ENCODE data around the gene HOXD3. TPM values are rescaled to one million over a fixed set of nuclear protein-coding genes. Genes with fewer than 3 reads are reported as not detected.
A peak's percentile ranks its signal among the peaks of the same experiment; 100 is the strongest.

Gene HOXD3
- total RNA-seq, 2 donors from 2014 or later: 1.2 to 3.9 TPM

DNA sequence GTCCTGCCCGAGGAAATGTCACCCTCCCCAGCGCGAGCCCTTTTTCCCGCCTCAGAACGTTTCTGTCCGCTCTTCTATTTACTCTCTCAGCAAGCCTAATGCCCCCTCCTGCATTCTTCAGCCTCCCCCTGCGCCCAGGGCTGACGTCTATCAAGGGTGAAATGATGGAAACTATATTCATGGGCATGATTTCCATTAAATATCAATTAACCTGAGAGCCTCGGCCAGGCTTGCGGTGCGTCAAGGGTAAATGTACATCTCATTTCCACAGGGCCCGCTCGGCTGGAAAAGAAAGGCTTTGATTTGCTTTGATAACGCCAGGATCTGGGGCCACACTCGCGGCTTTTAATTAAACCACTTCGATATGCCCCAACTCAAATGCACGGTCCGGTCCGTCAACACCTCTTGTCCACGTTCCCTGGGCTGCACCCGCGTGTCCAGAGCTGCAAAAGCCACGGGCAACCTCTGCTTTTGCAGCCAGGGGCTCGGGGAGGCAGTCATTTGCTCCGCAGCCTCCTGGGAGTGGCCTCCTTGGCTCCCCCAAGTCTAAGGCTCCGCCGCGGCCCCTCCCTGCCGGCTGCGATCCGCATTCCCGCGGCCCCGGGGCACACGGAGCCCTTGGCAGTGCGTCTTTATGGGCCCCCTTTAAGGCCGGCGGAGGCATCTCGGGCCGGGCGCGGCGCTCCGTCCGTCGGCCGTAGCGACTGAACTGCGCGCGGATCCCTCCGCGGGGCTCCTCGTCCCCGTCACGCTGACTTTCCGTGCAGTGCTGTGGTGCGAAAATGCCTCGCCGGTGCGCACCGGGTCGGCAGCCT lies 27.9 kb upstream of the HOXD3 start, which contains the start of gene HOXD8:
Gene HOXD8, plus strand, starts transcription at position 724 of the 815 bp plus-strand sequence. CDS start 662 bp downstream, outside the sequence.
- H3K4me1 ChIP-seq (ENCODE audit: control insufficient read depth in 1 of 2, low read depth in 2 of 2): peaks cover 5 to 38% of the 10 kb centered on the region in 2 donors
- TF ChIP-seq, protein P1, sequence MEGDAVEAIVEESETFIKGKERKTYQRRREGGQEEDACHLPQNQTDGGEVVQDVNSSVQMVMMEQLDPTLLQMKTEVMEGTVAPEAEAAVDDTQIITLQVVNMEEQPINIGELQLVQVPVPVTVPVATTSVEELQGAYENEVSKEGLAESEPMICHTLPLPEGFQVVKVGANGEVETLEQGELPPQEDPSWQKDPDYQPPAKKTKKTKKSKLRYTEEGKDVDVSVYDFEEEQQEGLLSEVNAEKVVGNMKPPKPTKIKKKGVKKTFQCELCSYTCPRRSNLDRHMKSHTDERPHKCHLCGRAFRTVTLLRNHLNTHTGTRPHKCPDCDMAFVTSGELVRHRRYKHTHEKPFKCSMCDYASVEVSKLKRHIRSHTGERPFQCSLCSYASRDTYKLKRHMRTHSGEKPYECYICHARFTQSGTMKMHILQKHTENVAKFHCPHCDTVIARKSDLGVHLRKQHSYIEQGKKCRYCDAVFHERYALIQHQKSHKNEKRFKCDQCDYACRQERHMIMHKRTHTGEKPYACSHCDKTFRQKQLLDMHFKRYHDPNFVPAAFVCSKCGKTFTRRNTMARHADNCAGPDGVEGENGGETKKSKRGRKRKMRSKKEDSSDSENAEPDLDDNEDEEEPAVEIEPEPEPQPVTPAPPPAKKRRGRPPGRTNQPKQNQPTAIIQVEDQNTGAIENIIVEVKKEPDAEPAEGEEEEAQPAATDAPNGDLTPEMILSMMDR (IDR thresholded peaks at IDR 0.05): no peak
- H3K4me3 ChIP-seq: peak within 1 kb of the TSS; percentile 85
- DNase-seq (ENCODE audit: low spot score) (no peak), ATAC-seq (ENCODE audit: insufficient number of reproducible peaks, low FRiP score, low read depth) (peak; percentile 34)
- no peaks in the 10 kb centered on the region for H3K9me3 ChIP-seq
- H3K36me3 ChIP-seq: no peaks in the 10 kb centered on the region
- no peaks in the 10 kb centered on the region for H3K27me3 ChIP-seq (replicated peaks; ENCODE audit: insufficient read depth)
- H3K27ac ChIP-seq: peak within 1 kb of the TSS; percentile 76 to 91

DNA sequence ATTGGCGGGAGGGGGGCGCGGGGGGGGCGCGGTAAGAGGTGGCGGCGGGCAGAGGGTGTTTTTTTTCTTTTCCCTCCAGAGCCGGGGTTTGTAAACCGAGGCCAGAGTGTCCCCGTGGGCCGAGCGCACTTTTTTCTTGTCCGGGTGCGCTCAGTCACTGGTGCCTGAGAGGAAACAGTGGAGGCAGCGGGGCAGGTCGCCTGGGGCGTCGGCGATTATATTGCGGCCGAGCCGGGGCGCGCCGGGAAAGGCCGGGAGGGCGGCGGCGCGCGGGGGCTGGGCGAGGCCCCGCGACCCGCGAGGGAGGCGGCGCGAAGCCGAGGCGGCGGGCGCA lies 27.3 kb upstream of the HOXD3 start:
- TF ChIP-seq, protein P1 (IDR thresholded peaks at IDR 0.05): no peak
- ATAC-seq (ENCODE audit: insufficient number of reproducible peaks, low FRiP score, low read depth) (peak; percentile 30), DNase-seq (ENCODE audit: low spot score) (no peak)
- H3K4me1 ChIP-seq (ENCODE audit: control insufficient read depth in 1 of 2, low read depth in 2 of 2): peaks cover 5 to 38% of the 10 kb centered on the region in 2 donors
- H3K36me3 ChIP-seq: no peaks in the 10 kb centered on the region
- H3K9me3 ChIP-seq: no peaks in the 10 kb centered on the region
- peak overlapping the region; percentile 76 to 91 for H3K27ac ChIP-seq
- H3K27me3 ChIP-seq (replicated peaks; ENCODE audit: insufficient read depth): no peaks in the 10 kb centered on the region
- peak overlapping the region; percentile 85 for H3K4me3 ChIP-seq

DNA sequence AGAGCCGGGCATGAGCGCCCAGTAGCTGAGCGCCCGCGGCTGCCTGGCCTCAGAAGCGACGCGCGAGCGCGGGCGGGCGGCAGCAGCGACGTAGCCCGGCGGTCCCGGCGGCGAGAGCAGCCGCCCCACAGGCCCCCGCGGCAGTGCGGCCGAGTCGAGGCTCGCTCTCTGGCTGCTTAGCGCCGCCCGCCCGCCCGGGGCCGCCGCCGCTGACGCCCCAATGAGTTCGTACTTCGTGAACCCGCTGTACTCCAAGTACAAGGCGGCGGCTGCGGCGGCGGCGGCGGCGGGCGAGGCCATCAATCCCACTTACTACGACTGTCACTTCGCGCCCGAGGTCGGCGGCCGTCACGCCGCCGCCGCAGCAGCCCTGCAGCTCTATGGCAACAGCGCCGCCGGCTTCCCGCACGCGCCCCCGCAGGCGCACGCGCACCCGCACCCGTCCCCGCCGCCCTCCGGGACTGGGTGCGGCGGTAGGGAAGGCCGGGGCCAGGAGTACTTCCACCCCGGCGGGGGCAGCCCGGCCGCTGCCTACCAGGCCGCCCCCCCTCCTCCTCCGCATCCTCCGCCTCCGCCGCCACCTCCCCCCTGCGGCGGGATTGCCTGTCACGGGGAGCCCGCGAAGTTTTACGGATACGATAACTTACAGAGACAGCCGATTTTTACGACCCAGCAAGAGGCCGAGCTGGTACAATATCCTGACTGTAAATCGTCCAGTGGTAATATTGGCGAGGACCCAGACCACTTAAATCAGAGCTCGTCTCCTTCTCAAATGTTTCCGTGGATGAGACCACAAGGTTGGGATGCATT lies 26.8 kb upstream of the HOXD3 start:
- no peaks in the 10 kb centered on the region for H3K9me3 ChIP-seq
- H3K4me1 ChIP-seq (ENCODE audit: control insufficient read depth in 1 of 2, low read depth in 2 of 2): peaks cover 9 to 42% of the 10 kb centered on the region in 2 donors
- TF ChIP-seq, protein P1 (IDR thresholded peaks at IDR 0.05): no peak
- peak overlapping the region; percentile 85 for H3K4me3 ChIP-seq
- no peaks in the 10 kb centered on the region for H3K36me3 ChIP-seq
- peak overlapping the region; percentile 76 to 91 for H3K27ac ChIP-seq
- no peaks in the 10 kb centered on the region for H3K27me3 ChIP-seq (replicated peaks; ENCODE audit: insufficient read depth)
- no peak for DNase-seq (ENCODE audit: low spot score)
- ATAC-seq (ENCODE audit: insufficient number of reproducible peaks, low FRiP score, low read depth): peak; percentile 34

DNA sequence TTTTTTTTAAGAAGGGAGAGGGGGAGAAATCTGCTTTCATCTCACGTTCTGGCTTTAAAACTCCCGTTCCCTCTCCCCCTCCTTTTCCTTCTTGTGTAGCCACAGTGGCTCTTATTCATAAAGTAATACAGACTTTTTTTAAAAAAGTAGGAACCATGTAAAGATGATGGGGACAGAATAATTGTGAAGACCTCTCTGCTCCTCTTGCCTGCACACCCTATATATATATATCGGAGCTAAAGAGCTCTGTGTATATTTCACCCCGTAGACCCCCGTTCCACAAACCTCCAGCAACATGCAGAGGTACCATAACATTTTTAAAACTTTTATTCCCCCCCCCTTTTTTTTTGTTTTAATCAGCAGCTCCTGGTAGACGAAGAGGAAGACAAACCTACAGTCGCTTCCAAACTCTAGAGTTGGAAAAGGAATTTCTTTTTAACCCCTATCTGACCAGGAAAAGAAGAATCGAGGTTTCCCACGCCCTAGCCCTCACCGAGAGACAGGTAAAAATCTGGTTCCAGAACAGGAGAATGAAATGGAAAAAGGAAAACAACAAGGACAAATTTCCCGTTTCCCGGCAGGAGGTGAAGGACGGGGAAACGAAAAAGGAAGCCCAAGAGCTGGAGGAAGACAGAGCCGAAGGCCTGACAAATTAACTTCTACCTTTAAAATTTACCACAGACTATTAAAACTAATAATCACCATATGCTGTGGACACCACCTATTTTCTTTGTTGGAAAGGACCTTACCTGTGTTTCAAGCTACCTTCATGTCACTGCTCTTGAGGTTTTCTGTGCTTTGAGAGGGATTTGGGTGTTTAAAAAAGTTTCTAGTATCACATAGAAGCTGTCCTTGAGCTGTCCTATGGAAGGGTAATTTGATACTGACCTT lies 25.9 kb upstream of the HOXD3 start:
- TF ChIP-seq, protein P1 (IDR thresholded peaks at IDR 0.05): no peak
- H3K4me1 ChIP-seq (ENCODE audit: control insufficient read depth in 1 of 2, low read depth in 2 of 2): peaks cover 12 to 47% of the 10 kb centered on the region in 2 donors
- no peaks in the 10 kb centered on the region for H3K27me3 ChIP-seq (replicated peaks; ENCODE audit: insufficient read depth)
- H3K36me3 ChIP-seq: no peaks in the 10 kb centered on the region
- DNase-seq (ENCODE audit: low spot score) (no peak), ATAC-seq (ENCODE audit: insufficient number of reproducible peaks, low FRiP score, low read depth) (no peak)
- H3K4me3 ChIP-seq: peak overlapping the region; percentile 85
- H3K9me3 ChIP-seq: no peaks in the 10 kb centered on the region
- peak overlapping the region in 1 of 2 donors; percentile 91 for H3K27ac ChIP-seq
